Measurements from ENCODE around the gene RUNDC1. TPM values are rescaled to one million over a fixed set of nuclear protein-coding genes. Genes with fewer than 3 reads are reported as not detected.
"Not testable (repeated sequence)": the region's sequence is repeated elsewhere in the genome, so short reads cannot be mapped to it uniquely, and the experiment has no call there.

The RUNDC1 gene
- total RNA-seq, 2 donors from 2014 or later: 9.9 to 11.1 TPM

DNA sequence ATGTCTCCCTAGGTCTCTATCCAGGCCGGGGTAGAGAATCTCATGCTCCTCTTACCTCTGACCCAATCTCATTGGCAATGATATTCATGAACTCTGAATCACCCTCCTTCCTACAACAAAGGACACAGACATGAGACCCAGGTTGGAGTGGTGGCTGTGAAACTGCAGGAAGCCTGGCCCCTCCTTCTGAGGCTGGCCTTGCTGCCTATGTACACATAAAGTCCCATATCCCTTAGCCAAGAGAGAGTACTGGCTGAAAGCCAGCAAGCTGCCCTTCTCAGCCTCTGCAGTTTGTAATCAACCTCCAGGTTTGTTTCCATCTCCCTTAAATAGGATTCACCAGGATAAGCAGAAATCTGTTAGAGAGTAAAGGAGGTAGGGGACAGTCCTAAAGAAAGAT is 26.7 kb upstream of the RUNDC1 start:
- Histone ChIP-seq H3K4me3 (no peak overlapping the region), H3K36me3 (peaks cover 87% of the 10 kb centered on the region), H3K4me1 (no peaks in the 10 kb centered on the region), H3K9me3 (no peaks in the 10 kb centered on the region), H3K27ac (no peak overlapping the region), H3K27me3 (no peaks in the 10 kb centered on the region)
- DNase-seq (ENCODE audit: low spot score): no peak
- TF ChIP-seq, protein P1, sequence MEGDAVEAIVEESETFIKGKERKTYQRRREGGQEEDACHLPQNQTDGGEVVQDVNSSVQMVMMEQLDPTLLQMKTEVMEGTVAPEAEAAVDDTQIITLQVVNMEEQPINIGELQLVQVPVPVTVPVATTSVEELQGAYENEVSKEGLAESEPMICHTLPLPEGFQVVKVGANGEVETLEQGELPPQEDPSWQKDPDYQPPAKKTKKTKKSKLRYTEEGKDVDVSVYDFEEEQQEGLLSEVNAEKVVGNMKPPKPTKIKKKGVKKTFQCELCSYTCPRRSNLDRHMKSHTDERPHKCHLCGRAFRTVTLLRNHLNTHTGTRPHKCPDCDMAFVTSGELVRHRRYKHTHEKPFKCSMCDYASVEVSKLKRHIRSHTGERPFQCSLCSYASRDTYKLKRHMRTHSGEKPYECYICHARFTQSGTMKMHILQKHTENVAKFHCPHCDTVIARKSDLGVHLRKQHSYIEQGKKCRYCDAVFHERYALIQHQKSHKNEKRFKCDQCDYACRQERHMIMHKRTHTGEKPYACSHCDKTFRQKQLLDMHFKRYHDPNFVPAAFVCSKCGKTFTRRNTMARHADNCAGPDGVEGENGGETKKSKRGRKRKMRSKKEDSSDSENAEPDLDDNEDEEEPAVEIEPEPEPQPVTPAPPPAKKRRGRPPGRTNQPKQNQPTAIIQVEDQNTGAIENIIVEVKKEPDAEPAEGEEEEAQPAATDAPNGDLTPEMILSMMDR (IDR thresholded peaks at IDR 0.05): no peak

DNA sequence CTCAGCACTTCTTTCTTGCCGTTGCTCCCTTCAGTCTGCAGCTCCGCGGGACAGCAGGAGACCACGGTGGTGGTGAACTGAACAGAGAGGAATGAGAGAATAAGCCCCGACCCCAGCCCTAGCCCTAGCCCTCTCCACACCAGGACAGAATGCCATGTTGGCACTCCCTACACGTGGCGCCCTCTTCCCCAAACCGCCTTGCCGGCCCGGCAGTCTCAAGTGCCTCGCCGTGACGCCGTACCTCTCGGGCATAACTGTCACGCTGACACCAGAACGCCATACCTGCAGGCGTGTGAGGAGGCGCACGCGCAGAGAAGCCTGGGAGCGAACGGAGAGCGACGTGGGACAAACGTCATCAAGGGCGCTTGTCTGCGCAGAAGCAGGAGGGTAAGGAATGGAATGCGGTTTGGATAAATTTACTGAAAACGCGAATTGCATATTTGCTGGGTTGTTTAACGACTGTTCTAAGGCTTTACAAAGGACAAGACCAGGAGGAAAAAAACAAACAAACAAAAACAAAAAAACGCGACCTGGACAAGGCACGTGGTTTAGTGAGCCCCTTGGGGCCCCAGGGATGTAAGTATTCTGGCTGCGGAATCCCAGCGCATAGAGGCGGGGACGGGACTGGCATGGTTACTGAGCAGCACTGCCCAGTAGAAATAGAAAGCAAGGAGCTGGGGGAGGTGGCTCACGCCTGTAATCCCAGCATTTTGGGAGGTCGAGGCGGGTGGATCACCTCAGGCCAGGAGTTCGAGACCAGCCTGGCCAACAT is 16.0 kb upstream of the RUNDC1 start, which contains the start of gene AARSD1:
TSS of gene AARSD1 (minus strand) at position 294 of the 772 bp plus-strand sequence. CDS start at position 280, 14 bp downstream.
- peak; percentile 90 for DNase-seq (ENCODE audit: low spot score)
- TF ChIP-seq, protein P1 (IDR thresholded peaks at IDR 0.05): peak in 1 of 2 donors; percentile 16
- Histone ChIP-seq H3K27ac (peak within 1 kb of the TSS; percentile 81 to 88), H3K9me3 (no peaks in the 10 kb centered on the region), H3K4me3 (peak within 1 kb of the TSS; percentile 68 to 70), H3K36me3 (peaks cover 26% of the 10 kb centered on the region), H3K27me3 (no peaks in the 10 kb centered on the region), H3K4me1 (peaks cover 0 to 12% of the 10 kb centered on the region in 2 donors)

DNA sequence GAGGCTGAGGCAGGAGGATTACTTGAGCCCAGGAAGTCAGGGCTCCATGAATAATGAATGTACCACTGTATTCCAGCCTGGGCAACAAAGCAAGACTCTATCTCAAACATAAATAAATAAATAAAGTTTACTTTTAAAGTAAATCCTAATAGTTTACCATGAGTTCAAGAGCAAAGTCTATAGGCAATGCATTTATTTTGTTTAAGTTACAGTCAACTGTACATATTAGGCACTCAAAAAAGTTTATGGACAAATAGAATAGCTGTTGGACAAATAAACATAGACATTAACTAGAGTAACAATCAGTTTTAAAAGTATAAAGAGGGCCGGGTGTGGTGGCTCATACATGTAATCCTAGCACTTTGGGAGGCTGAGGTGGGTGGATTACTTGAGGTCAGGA is 12.4 kb upstream of the RUNDC1 start:
- Histone ChIP-seq H3K27ac (no peak overlapping the region), H3K27me3 (no peaks in the 10 kb centered on the region), H3K9me3 (no peaks in the 10 kb centered on the region), H3K4me3 (no peak overlapping the region), H3K4me1 (peaks cover 0 to 12% of the 10 kb centered on the region in 2 donors), H3K36me3 (no peaks in the 10 kb centered on the region)
- TF ChIP-seq, protein P1 (IDR thresholded peaks at IDR 0.05): no peak
- no peak for DNase-seq (ENCODE audit: low spot score)

GRCh38 chr17:42969001-42969581 is 11.3 kb upstream of the RUNDC1 start:
- TF ChIP-seq, protein P1 (IDR thresholded peaks at IDR 0.05): no peak
- no peak for DNase-seq (ENCODE audit: low spot score)
- Histone ChIP-seq H3K27ac (no peak overlapping the region), H3K36me3 (no peaks in the 10 kb centered on the region), H3K9me3 (no peaks in the 10 kb centered on the region), H3K27me3 (no peaks in the 10 kb centered on the region), H3K4me1 (peaks cover 0 to 4% of the 10 kb centered on the region in 2 donors), H3K4me3 (no peak overlapping the region)

GRCh38 chr17:42971589-42971988 is 8.8 kb upstream of the RUNDC1 start:
- TF ChIP-seq, protein P1 (IDR thresholded peaks at IDR 0.05): no peak

GRCh38 chr17:42973323-42973722 is 7.0 kb upstream of the RUNDC1 start:
- not testable (repeated sequence) for DNase-seq (ENCODE audit: low spot score); H3K4me1 ChIP-seq; H3K4me3 ChIP-seq; H3K9me3 ChIP-seq; H3K27me3 ChIP-seq; H3K27ac ChIP-seq; H3K36me3 ChIP-seq

More at GRCh38 chr17:42971589-42971988, 8.8 kb upstream of the RUNDC1 start:
- Histone ChIP-seq H3K4me3 (no peak overlapping the region), H3K27ac (no peak overlapping the region), H3K4me1 (no peaks in the 10 kb centered on the region), H3K27me3 (no peaks in the 10 kb centered on the region), H3K9me3 (no peaks in the 10 kb centered on the region), H3K36me3 (no peaks in the 10 kb centered on the region)
- DNase-seq (ENCODE audit: low spot score): no peak
